HEK293 (cell line): ENCODE data around the gene LMNTD2.

Source experiments
- CTCF ChIA-PET: fragments of 350-600 bp; formaldehyde crosslinking; extraction: SDS; loops from one replicate; lab custom pipeline; 2021; ENCODE audit warnings: antibody characterized with exemption; lab: Yijun Ruan, JAX
- POLR2A ChIA-PET: fragments of 300-600 bp; formaldehyde crosslinking; extraction: SDS; loops from one replicate; lab custom pipeline; 2020; ENCODE audit warnings: antibody characterized with exemption, inconsistent platforms; lab: Yijun Ruan, JAX
- H3K27ac ChIP-seq: fragments of 200-500 bp; sonication (Bioruptor generic); 2 replicates; pipeline ENCODE4 v1.5.1; 2014; ENCODE audit warnings: low read depth, low read length, control low read depth, inconsistent platforms; ENCODE audit errors: extremely low read depth
- H3K36me3 ChIP-seq, 2 experiments: fragments of 200-500 bp in 1 of 2; sonication (Bioruptor generic) in 1 of 2; 1 replicate in 1 of 2; 2 replicates in 1 of 2; pipeline ENCODE4 v1.5.1; 2014 to 2017; ENCODE audit warnings: inconsistent platforms in 2 of 2, low read length in 2 of 2; ENCODE audit not compliant: control insufficient read depth in 2 of 2, insufficient read depth in 1 of 2
- H3K4me1 ChIP-seq: fragments of 200-500 bp; sonication (Bioruptor generic); 2 replicates; pipeline ENCODE4 v1.5.1; 2014; ENCODE audit warnings: mild to moderate bottlenecking, low read length, inconsistent platforms; ENCODE audit not compliant: control insufficient read depth, insufficient read depth
- H3K4me3 ChIP-seq: 2 replicates; pipeline ENCODE4 v1.5.1; 2011; ENCODE audit warnings: low read depth, mild to moderate bottlenecking, control low read depth, low read length, moderate library complexity
- H3K9me3 ChIP-seq: fragments of 200-500 bp; sonication (Bioruptor generic); 2 replicates; pipeline ENCODE4 v1.5.1; 2014; ENCODE audit warnings: low read depth, low read length, inconsistent platforms; ENCODE audit not compliant: control insufficient read depth, insufficient read depth
- ATF2 ChIP-seq: fragments of 450-650 bp; formaldehyde crosslinking; IDR thresholded peaks from 2 replicates; pipeline ENCODE4 v1.5.1; 2016; ENCODE audit warnings: missing biosample characterization, missing genetic modification characterization, low read depth
- HOXC10 ChIP-seq: sonication (generic); formaldehyde crosslinking; IDR thresholded peaks from 2 replicates; pipeline ENCODE4 v1.8.1; 2023; ENCODE audit warnings: mild to moderate bottlenecking, missing genetic modification reagents
- PRDM6 ChIP-seq: fragments of 450-650 bp; formaldehyde crosslinking; IDR thresholded peaks from 2 replicates; pipeline ENCODE4 v1.5.1; 2017; ENCODE audit warnings: missing biosample characterization, missing genetic modification characterization
- REPIN1 ChIP-seq: fragments of 450-650 bp; formaldehyde crosslinking; IDR thresholded peaks from 2 replicates; pipeline ENCODE4 v1.5.1; 2017; ENCODE audit warnings: missing biosample characterization, missing genetic modification characterization, low read depth
- WT1 ChIP-seq: fragments of 450-650 bp; formaldehyde crosslinking; IDR thresholded peaks from 2 replicates; pipeline ENCODE4 v1.5.1; 2016; ENCODE audit warnings: missing biosample characterization, missing genetic modification characterization
- ZBTB1 ChIP-seq: fragments of 450-650 bp; formaldehyde crosslinking; IDR thresholded peaks from 2 replicates; pipeline ENCODE4 v1.5.1; 2016; ENCODE audit warnings: missing biosample characterization, missing genetic modification characterization
- ZBTB17 ChIP-seq: fragments of 450-650 bp; formaldehyde crosslinking; IDR thresholded peaks from 2 replicates; pipeline ENCODE4 v1.5.1; 2016; ENCODE audit warnings: missing biosample characterization, missing genetic modification characterization
- ZBTB49 ChIP-seq: fragments of 450-650 bp; formaldehyde crosslinking; IDR thresholded peaks from 2 replicates; pipeline ENCODE4 v1.5.1; 2016; ENCODE audit warnings: missing biosample characterization, missing genetic modification characterization, low read depth
- ZNF2 ChIP-seq: fragments of 450-650 bp; formaldehyde crosslinking; IDR thresholded peaks from 2 replicates; pipeline ENCODE4 v1.5.1; 2016; ENCODE audit warnings: missing biosample characterization, missing genetic modification characterization
- ZNF274 ChIP-seq, 2 experiments: fragments of 200-500 bp in 1 of 2; fragments of 450-650 bp in 1 of 2; sonication (Bioruptor generic) in 1 of 2; formaldehyde crosslinking in 1 of 2; IDR thresholded peaks; 2 replicates each; pipeline versions ENCODE4 v1.5.1 to v1.6.1; 2014 to 2016; ENCODE audit warnings: borderline replicate concordance in 1 of 2, inconsistent platforms in 1 of 2, low read length in 1 of 2, missing biosample characterization in 1 of 2, missing genetic modification characterization in 1 of 2
- ZNF391 ChIP-seq: fragments of 450-650 bp; formaldehyde crosslinking; IDR thresholded peaks from 2 replicates; pipeline ENCODE4 v1.5.1; 2016; ENCODE audit warnings: low read depth, missing biosample characterization, missing genetic modification characterization, borderline replicate concordance
- ZNF398 ChIP-seq: fragments of 450-650 bp; formaldehyde crosslinking; IDR thresholded peaks from 2 replicates; pipeline ENCODE4 v1.5.1; 2017; ENCODE audit warnings: missing biosample characterization, missing genetic modification characterization
- ZNF433 ChIP-seq: fragments of 450-650 bp; formaldehyde crosslinking; IDR thresholded peaks from 2 replicates; pipeline ENCODE4 v1.5.1; 2016; ENCODE audit warnings: missing biosample characterization, missing genetic modification characterization, low read depth
- ZNF585B ChIP-seq: fragments of 450-650 bp; formaldehyde crosslinking; IDR thresholded peaks from 2 replicates; pipeline ENCODE4 v1.5.1; 2016; ENCODE audit warnings: missing biosample characterization, missing genetic modification characterization
- ZNF596 ChIP-seq: fragments of 450-650 bp; IDR thresholded peaks from 2 replicates; pipeline ENCODE4 v1.5.0; 2018; ENCODE audit warnings: missing biosample characterization, mild to moderate bottlenecking, missing genetic modification characterization, moderate library complexity
- ZNF629 ChIP-seq: fragments of 450-650 bp; formaldehyde crosslinking; IDR thresholded peaks from 2 replicates; pipeline ENCODE4 v1.5.1; 2017; ENCODE audit warnings: missing biosample characterization, missing genetic modification characterization
- ZNF658 ChIP-seq: fragments of 450-650 bp; formaldehyde crosslinking; IDR thresholded peaks from 2 replicates; pipeline ENCODE4; 2016; ENCODE audit warnings: missing biosample characterization, missing genetic modification characterization
- ZNF701 ChIP-seq: fragments of 450-650 bp; formaldehyde crosslinking; IDR thresholded peaks from 2 replicates; pipeline ENCODE4 v1.5.1; 2016; ENCODE audit warnings: missing biosample characterization, missing genetic modification characterization
- TF ChIP-seq, protein P1 (sequence below): fragments of 450-650 bp; formaldehyde crosslinking; IDR thresholded peaks from 2 replicates; pipeline ENCODE4 v1.5.1; 2016; ENCODE audit warnings: missing biosample characterization, missing genetic modification characterization
- TF ChIP-seq, protein P2 (sequence below): fragments of 450-650 bp; formaldehyde crosslinking; IDR thresholded peaks from 2 replicates; pipeline ENCODE4 v1.5.1; 2017; ENCODE audit warnings: missing biosample characterization, missing genetic modification characterization

The LMNTD2 gene

DNA sequence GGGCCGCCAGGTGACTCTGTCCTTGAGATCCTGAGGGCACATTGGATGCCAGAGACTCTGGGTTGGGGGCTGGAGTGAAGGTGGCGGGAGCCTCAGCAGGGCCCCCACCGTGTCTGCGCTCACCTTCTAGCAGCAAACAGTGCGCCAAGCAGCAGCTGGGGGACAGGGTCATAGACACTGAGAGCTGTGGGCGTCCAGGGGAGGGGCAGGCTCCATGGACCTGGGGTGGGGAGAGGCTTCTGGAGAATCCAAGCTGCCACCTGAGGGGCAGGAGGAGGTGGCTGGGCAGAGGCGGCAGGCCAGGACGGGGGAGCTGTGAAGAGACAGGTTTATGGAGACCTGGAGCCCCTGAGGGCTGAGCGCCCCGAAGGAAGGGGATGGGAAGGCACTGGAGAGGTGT, 23.7 kb upstream of the LMNTD2 start:
- ChIA-PET POLR2A (no interaction called here), CTCF (no interaction called here)
- TF ChIP-seq HOXC10 (CRISPR knock-in tag) (no peak), PRDM6 (tag by site-specific recombination) (no peak), ZNF701 (tag by site-specific recombination) (no peak)
- Histone ChIP-seq H3K36me3 (peaks cover 12 to 84% of the 10 kb centered on the region in 2 experiments; a peak in 2 of 3 replicates), H3K4me3 (no peak overlapping the region), H3K27ac (no peak overlapping the region), H3K4me1 (no peaks in the 10 kb centered on the region), H3K9me3 (no peaks in the 10 kb centered on the region)

- Histone ChIP-seq H3K4me3 (no peak overlapping the region), H3K27ac (no peak overlapping the region), H3K9me3 (no peaks in the 10 kb centered on the region), H3K36me3 (peaks cover 3 to 70% of the 10 kb centered on the region in 2 experiments; a peak in 2 of 3 replicates), H3K4me1 (peaks cover 5% of the 10 kb centered on the region; the same call in 1 of the 2 replicates)
- ChIA-PET POLR2A (no interaction called here), CTCF (no interaction called here)
- no peak for TF ChIP-seq ZNF391 (tag by site-specific recombination)
- no peak for TF ChIP-seq ZBTB49 (tag by site-specific recombination)
- TF ChIP-seq ZNF658 (tag by site-specific recombination) = no peak
- TF ChIP-seq ZNF2 = no peak
- no peak for TF ChIP-seq ZBTB1 (tag by site-specific recombination)
- TF ChIP-seq ZBTB17 (tag by site-specific recombination) = no peak
- no peak for TF ChIP-seq WT1 (tag by site-specific recombination)
- no peak for TF ChIP-seq ZNF433 (tag by site-specific recombination)
- TF ChIP-seq REPIN1 (tag by site-specific recombination) = no peak
- no peak for TF ChIP-seq ZNF398 (tag by site-specific recombination)
Measured at GRCh38 chr11:581752-582151, 21.2 kb upstream of the LMNTD2 start.

GRCh38 chr11:581342-581741, 20.8 kb upstream of the LMNTD2 start:
- TF ChIP-seq, protein P1, sequence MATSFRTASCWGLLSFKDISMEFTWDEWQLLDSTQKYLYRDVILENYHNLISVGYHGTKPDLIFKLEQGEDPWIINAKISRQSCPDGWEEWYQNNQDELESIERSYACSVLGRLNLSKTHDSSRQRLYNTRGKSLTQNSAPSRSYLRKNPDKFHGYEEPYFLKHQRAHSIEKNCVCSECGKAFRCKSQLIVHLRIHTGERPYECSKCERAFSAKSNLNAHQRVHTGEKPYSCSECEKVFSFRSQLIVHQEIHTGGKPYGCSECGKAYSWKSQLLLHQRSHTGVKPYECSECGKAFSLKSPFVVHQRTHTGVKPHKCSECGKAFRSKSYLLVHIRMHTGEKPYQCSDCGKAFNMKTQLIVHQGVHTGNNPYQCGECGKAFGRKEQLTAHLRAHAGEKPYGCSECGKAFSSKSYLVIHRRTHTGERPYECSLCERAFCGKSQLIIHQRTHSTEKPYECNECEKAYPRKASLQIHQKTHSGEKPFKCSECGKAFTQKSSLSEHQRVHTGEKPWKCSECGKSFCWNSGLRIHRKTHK (tag by site-specific recombination) = no peak
- TF ChIP-seq ATF2 (tag by site-specific recombination) = no peak
- no peak for TF ChIP-seq ZNF274 (IDR thresholded peaks at IDR 0.05; ENCODE audit: low read length)
- TF ChIP-seq ZNF274 (tag by site-specific recombination; IDR thresholded peaks at IDR 0.05; ENCODE audit: borderline replicate concordance) = no peak
- no peak for TF ChIP-seq ZBTB1 (tag by site-specific recombination)
- TF ChIP-seq ZNF629 (tag by site-specific recombination) = no peak
- TF ChIP-seq, protein P2, sequence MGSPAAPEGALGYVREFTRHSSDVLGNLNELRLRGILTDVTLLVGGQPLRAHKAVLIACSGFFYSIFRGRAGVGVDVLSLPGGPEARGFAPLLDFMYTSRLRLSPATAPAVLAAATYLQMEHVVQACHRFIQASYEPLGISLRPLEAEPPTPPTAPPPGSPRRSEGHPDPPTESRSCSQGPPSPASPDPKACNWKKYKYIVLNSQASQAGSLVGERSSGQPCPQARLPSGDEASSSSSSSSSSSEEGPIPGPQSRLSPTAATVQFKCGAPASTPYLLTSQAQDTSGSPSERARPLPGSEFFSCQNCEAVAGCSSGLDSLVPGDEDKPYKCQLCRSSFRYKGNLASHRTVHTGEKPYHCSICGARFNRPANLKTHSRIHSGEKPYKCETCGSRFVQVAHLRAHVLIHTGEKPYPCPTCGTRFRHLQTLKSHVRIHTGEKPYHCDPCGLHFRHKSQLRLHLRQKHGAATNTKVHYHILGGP (tag by site-specific recombination) = no peak
- TF ChIP-seq ZNF585B = no peak
- no peak for TF ChIP-seq ZNF596
- peaks cover 5% of the 10 kb centered on the region; the same call in 1 of the 2 replicates for H3K4me1 ChIP-seq
- peaks cover 3 to 66% of the 10 kb centered on the region in 2 experiments; a peak in 2 of 3 replicates for H3K36me3 ChIP-seq
- no peaks in the 10 kb centered on the region for H3K9me3 ChIP-seq
- H3K4me3 ChIP-seq = no peak overlapping the region
- ChIA-PET POLR2A (interaction anchor here (0.7 kb wide), 1 partner anchor 14 kb away, joined by 3 read pairs; no protein-coding TSS in a partner anchor), CTCF (no interaction called here)
- no peak overlapping the region for H3K27ac ChIP-seq
